ENCODE data around the gene ELP5. TPM values are rescaled to one million over a fixed set of nuclear protein-coding genes. Genes with fewer than 3 reads are reported as not detected.
A peak's percentile ranks its signal among the peaks of the same experiment; 100 is the strongest.
"Not testable (repeated sequence)": the region's sequence is repeated elsewhere in the genome, so short reads cannot be mapped to it uniquely, and the experiment has no call there.

Gene ELP5
- total RNA-seq, 1 donor from 2014 or later = 64.8 TPM

DNA sequence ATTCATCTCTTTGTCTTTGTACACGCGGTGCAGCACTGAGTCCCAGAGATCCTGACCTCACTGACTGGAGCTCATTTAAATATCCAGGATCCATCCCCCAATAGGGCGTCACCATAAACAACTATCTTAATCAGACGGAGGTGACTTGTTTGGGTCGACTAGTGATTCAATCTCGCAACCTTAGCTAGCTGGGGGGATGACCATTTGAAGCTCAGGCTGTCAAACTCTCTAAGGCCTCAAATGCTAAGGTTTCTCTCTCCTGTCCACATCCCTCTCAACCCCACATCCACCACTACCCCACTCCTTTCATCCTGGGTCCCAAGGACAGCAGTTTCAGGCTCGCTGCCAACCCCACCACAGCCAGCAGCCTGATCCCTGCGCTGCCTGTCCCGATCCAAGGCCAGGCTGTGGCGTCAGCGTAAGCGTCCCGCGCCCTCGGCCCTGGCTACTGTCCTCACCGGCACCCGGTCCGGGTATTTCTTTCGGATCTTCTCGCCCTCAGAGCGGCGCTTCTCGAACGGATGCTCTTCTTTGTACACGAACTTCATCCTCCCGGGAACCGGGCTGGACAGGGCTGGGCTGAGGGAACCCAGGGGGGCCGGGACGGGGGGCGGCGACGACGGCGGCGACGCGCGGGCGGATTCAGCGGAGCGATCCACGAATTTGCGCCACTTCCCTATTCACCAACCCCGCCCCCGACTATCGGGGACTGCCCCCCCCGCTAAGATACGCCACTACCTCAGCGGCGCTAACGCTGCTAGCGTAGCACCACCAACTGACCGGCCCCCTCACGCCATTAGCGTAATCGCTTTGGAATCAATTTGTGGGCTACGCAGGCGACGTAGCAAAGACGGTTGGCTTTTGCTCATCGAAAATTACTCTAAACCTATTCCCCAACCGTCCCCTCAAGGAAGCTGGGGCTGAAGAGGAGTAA is 10.0 kb upstream of the ELP5 start, which contains the start of gene GABARAP:
GABARAP (minus strand) TSS at position 667 of the 934 bp plus-strand sequence; CDS start at position 548, 119 bp downstream.
- peaks cover 32% of the 10 kb centered on the region for H3K4me1 Mint-ChIP-seq (ENCODE audit: low read depth)
- H3K27ac Mint-ChIP-seq = peak within 1 kb of the TSS; percentile 95
- peak; percentile 88 for DNase-seq (ENCODE audit: low spot score)
- peaks cover 62% of the 10 kb centered on the region for H3K36me3 Mint-ChIP-seq (ENCODE audit: low read depth)
- H3K9me3 Mint-ChIP-seq = no peaks in the 10 kb centered on the region
- peak within 1 kb of the TSS; percentile 98 for H3K4me3 Mint-ChIP-seq (ENCODE audit: low read depth)
- no peaks in the 10 kb centered on the region for H3K27me3 Mint-ChIP-seq (ENCODE audit: low read depth)
- intact Hi-C loops (cut with micrococcal nuclease) = loop anchor here (1.0 to 2.0 kb wide), 3 partner anchors 10 to 65 kb away; partner anchors contain the start of genes EIF5A, ELP5 and SLC2A4

DNA sequence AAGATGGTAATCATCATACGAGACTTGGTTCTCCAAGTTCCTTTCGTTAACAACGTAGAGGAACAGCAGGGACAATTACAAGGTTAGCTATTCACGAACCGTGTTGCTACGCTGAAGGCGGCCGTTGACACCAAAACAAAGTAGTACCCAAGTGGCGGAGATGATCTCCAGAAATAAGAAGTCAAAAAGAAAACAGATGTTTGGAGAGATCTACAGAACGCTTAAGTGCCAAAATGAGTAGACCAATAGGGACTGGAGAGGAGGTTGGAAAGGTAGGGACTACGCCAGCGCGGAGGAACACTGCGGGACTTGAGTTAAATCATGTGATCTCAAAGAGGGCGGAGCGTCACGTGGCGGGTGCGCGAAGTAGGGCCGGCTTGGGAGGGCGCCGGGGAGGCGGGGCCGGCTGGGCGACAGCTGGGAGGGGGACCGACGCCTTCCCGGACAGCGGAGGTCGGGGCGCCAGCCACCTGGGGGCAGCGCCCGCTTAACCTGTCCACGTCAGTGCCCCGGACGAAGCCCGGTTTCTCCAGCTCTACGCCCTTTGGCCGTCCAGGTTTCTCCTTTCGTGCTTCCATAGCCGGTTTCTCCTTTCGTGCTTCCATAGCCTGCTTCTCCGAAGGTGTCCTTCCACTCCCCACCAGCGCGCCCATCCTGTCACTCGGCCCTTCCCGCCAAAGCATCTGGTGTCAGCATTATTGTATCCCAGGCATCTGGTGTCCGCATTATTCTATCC is 9.1 kb upstream of the ELP5 start:
- intact Hi-C loops (cut with micrococcal nuclease) = loop anchor here (1.0 to 2.0 kb wide), 3 partner anchors 9 to 64 kb away; partner anchors contain the start of genes EIF5A, ELP5 and SLC2A4
- DNase-seq (ENCODE audit: low spot score) = peak; percentile 92
- Mint-ChIP-seq H3K4me3 (ENCODE audit: low read depth) (peak overlapping the region; percentile 98), H3K36me3 (ENCODE audit: low read depth) (peaks cover 58% of the 10 kb centered on the region), H3K9me3 (no peaks in the 10 kb centered on the region), H3K27me3 (ENCODE audit: low read depth) (no peaks in the 10 kb centered on the region), H3K27ac (peak overlapping the region; percentile 95), H3K4me1 (ENCODE audit: low read depth) (peaks cover 29% of the 10 kb centered on the region)

DNA sequence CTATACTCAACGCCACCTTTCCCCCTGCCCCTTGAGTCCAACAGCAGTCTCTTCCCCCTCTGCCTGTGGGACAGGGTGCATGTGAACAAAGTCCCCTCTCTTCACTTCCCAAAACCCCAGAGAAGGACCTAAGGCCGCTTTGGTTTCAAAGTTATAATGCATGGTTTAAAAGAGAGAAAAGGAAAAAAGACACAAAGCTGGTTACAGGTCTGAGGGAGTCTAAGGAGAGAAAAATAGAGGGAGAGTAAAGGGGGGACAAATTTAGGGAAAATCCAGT is 8.6 kb upstream of the ELP5 start:
- no peaks in the 10 kb centered on the region for H3K9me3 Mint-ChIP-seq
- peaks cover 59% of the 10 kb centered on the region for H3K36me3 Mint-ChIP-seq (ENCODE audit: low read depth)
- intact Hi-C loops (cut with micrococcal nuclease) = loop anchor here (2.0 kb wide), 2 partner anchors 37 to 63 kb away; partner anchors contain the start of genes EIF5A and SLC2A4
- DNase-seq (ENCODE audit: low spot score) = no peak
- peak overlapping the region; percentile 76 for H3K4me3 Mint-ChIP-seq (ENCODE audit: low read depth)
- peaks cover 29% of the 10 kb centered on the region for H3K4me1 Mint-ChIP-seq (ENCODE audit: low read depth)
- peak overlapping the region; percentile 28 for H3K27ac Mint-ChIP-seq
- H3K27me3 Mint-ChIP-seq (ENCODE audit: low read depth) = no peaks in the 10 kb centered on the region

DNA sequence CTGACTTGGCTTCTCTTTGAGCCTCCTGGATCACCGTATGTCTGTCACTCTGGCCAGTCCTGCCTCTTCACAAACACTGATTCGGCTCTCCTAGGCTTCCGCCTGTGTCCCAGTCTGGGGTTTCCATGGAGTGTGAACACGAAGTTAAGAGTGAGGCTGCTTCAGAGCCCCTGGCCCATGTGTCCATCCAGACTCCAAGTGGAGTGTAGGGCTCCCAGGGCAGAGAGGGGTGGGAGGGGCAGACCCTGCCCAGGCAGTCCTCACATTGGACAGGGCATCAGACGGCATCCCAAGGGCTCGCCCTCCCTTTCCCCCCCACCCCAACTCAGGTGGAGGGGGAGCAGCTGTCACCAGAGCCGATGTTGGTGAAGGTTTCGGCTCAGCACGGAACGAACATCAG is 8.2 kb upstream of the ELP5 start:
- Mint-ChIP-seq H3K36me3 (ENCODE audit: low read depth) (peaks cover 59% of the 10 kb centered on the region), H3K4me1 (ENCODE audit: low read depth) (peaks cover 32% of the 10 kb centered on the region)
- intact Hi-C loops (cut with micrococcal nuclease) = loop anchor here (2.0 kb wide), 2 partner anchors 37 to 63 kb away; partner anchors contain the start of genes EIF5A and SLC2A4
- not testable (repeated sequence) for DNase-seq (ENCODE audit: low spot score); H3K4me3 Mint-ChIP-seq (ENCODE audit: low read depth); H3K9me3 Mint-ChIP-seq; H3K27ac Mint-ChIP-seq; H3K27me3 Mint-ChIP-seq (ENCODE audit: low read depth)

DNA sequence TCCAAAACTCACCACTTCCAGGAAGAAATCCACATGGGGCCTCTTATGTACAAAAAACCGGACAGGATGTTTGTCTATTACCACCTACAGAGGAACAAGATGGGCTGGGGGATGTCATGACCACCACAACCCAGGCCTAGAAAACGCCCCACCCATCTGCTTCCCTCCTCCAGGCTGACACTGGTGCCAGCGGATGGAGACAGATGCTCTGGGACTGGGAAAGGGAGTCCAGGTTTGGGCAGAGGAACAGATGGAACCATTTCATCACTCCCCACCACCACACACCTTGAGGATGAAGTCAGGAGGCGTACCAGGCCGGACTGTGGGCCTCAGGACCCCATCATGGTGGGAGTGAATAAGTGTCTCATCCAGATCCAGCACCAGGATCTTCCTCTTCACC is 5.2 kb upstream of the ELP5 start:
- Mint-ChIP-seq H3K27ac (no peak overlapping the region), H3K4me3 (ENCODE audit: low read depth) (no peak overlapping the region), H3K27me3 (ENCODE audit: low read depth) (no peaks in the 10 kb centered on the region), H3K36me3 (ENCODE audit: low read depth) (peaks cover 53% of the 10 kb centered on the region), H3K9me3 (no peaks in the 10 kb centered on the region), H3K4me1 (ENCODE audit: low read depth) (peaks cover 30% of the 10 kb centered on the region)
- DNase-seq (ENCODE audit: low spot score) = no peak
- intact Hi-C loops (cut with micrococcal nuclease) = no loop called here

DNA sequence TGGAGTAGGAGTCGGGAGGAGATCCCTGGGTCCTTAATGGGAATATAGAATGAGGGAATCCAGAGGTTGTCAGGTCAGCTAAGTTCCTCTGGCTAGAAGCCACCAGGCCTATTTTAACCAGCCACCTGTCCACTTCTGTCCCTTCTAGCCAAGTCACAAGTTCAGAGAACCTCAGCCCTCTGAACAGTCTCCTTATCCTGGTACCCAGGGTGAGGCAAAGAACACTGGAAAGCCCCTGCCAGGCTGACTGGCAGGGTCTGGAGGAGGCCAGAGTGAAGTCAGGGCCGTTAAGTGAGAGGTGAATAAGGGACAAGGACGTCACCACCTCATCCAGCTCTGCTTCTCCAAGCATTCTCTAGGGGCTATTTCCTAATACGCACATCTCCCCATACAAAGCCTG is 3.2 kb upstream of the ELP5 start:
- peaks cover 53% of the 10 kb centered on the region for H3K36me3 Mint-ChIP-seq (ENCODE audit: low read depth)
- no peak overlapping the region for H3K27ac Mint-ChIP-seq
- DNase-seq (ENCODE audit: low spot score) = no peak
- peak overlapping the region; percentile 92 for H3K4me3 Mint-ChIP-seq (ENCODE audit: low read depth)
- no peaks in the 10 kb centered on the region for H3K9me3 Mint-ChIP-seq
- intact Hi-C loops (cut with micrococcal nuclease) = no loop called here
- peaks cover 29% of the 10 kb centered on the region for H3K4me1 Mint-ChIP-seq (ENCODE audit: low read depth)
- H3K27me3 Mint-ChIP-seq (ENCODE audit: low read depth) = no peaks in the 10 kb centered on the region

DNA sequence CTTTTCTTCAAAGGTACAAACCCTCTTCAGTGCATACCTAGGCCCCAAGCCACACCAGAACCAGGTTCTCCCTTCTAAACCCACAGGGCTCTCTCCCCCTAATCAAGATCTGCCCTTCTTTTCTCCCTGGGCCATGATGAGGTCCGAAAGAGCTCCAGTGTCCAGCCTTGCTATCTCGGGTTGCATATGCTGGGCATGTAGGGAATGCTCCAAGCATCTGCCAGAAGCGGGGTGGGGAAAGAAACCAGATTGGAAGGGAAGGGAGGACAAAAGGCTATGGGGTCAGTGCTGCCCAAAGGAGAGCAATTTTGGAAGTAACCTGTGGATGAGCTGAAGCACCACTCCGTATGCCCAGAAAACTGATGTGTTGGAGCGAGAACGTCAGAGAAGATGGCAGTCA is 2.8 kb upstream of the ELP5 start:
- peaks cover 56% of the 10 kb centered on the region for H3K36me3 Mint-ChIP-seq (ENCODE audit: low read depth)

DNA sequence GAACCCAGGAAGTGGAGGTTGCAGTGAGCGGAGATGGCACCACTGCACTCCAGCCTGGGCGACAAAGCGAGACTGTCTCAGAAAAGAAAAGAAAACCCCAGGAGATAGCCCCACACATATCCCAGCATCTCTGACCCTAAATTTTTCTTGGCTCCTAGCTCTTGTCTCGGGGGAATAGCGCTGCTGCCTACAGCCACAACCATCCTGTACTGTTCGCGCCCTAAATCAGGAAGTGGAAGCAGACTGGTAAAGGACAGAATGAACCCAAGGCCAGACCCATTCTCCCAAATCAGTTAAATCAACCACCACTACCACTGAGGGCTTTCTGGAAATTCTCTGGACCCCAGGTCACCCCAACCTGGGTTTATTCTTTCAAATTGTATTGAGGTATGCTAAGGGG is 2.2 kb upstream of the ELP5 start:
- Mint-ChIP-seq H3K36me3 (ENCODE audit: low read depth) (peaks cover 56% of the 10 kb centered on the region), H3K4me1 (ENCODE audit: low read depth) (peaks cover 35% of the 10 kb centered on the region), H3K9me3 (no peaks in the 10 kb centered on the region), H3K27ac (no peak overlapping the region), H3K27me3 (ENCODE audit: low read depth) (no peaks in the 10 kb centered on the region), H3K4me3 (ENCODE audit: low read depth) (peak overlapping the region; percentile 92)
- DNase-seq (ENCODE audit: low spot score) = no peak
- intact Hi-C loops (cut with micrococcal nuclease) = no loop called here

More for the DNA sequence above, 2.8 kb upstream of the ELP5 start:
- Mint-ChIP-seq H3K4me1 (ENCODE audit: low read depth) (peaks cover 31% of the 10 kb centered on the region), H3K27ac (peak overlapping the region; percentile 10), H3K4me3 (ENCODE audit: low read depth) (peak overlapping the region; percentile 92), H3K27me3 (ENCODE audit: low read depth) (no peaks in the 10 kb centered on the region), H3K9me3 (no peaks in the 10 kb centered on the region)
- no peak for DNase-seq (ENCODE audit: low spot score)
- intact Hi-C loops (cut with micrococcal nuclease) = no loop called here

DNA sequence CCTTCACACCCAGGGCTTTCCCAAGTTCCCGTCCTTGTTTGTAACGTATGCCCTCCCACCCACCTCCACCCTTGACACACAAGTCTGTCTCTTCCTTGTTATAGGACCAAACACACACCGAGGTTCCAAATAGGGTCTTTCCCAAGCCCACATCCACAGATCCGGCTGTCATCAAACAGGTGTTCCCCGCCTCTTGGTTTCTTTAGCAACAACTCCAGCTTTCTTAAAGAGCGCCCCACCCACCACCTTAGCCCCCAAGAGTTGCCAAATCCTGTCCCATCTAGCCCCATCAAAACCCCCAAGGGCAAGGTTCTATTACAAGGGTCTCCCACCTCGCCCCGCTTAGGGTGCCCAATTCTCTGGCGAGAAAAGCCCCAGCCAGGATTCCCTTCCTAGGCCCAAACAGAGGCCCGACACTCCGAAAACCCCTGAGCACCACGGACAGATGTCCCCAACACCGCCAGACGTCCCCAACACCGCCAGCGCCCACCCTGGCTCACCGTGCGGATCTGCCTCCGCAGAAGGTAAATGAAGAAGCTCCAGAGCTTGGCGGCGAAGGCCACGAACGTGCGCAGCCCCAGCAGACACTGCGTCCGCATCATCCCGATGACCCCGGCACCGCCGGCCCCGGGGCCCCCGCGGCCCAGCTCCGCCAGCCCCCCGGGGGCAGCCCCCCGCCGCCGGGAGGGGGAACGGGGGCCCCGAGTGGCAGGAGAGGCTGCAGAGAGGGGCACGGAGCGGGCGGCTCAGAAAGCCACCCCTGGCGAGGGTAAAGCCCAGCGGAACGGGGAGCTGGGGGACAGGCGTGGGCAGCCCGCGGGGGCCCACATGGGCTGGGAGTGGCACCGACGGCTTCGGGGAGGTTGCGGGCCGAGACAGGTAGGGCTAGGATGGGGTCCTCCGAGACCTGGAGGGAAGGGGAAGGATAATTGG is 1.1 kb upstream of the ELP5 start:
- peak overlapping the region; percentile 92 for H3K4me3 Mint-ChIP-seq (ENCODE audit: low read depth)
- DNase-seq (ENCODE audit: low spot score) = no peak
- intact Hi-C loops (cut with micrococcal nuclease) = no loop called here
- H3K36me3 Mint-ChIP-seq (ENCODE audit: low read depth) = peaks cover 54% of the 10 kb centered on the region
- no peaks in the 10 kb centered on the region for H3K9me3 Mint-ChIP-seq
- H3K4me1 Mint-ChIP-seq (ENCODE audit: low read depth) = peaks cover 36% of the 10 kb centered on the region
- peak overlapping the region; percentile 87 for H3K27ac Mint-ChIP-seq
- no peaks in the 10 kb centered on the region for H3K27me3 Mint-ChIP-seq (ENCODE audit: low read depth)

DNA sequence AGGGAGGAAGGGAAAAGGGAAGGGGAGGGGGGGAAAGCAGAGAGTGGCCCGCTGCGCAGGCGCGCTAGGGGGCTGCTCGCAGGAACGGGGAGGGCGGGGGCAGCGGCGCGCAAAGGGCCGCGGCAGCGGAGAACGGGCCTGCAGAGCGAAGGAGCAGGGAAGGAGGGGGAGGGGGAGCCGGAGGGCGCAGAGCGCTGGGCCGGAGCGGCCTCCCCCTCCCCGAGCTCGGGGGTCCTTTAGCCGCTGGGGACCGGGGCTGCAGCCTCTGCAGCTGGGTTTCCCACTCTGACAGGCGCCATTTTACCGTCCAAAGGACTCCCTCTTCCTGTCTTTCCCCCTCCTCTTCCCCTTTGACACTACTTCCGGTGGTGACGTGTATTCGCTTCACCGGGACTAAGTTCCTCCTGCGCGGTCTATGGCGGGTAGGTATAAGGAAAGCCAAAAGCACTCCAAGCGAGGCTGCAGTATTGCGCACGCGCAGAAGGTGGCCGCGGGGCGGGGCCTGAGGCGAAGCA is 297 bp upstream of the ELP5 start, which contains the start of gene CTDNEP1:
CTDNEP1 (minus strand) TSS at position 74 of the 515 bp plus-strand sequence. CDS start 438 bp downstream, outside the sequence.
- Mint-ChIP-seq H3K4me1 (ENCODE audit: low read depth) (peaks cover 33% of the 10 kb centered on the region), H3K9me3 (no peaks in the 10 kb centered on the region), H3K27ac (peak within 1 kb of the TSS; percentile 98), H3K27me3 (ENCODE audit: low read depth) (no peaks in the 10 kb centered on the region), H3K4me3 (ENCODE audit: low read depth) (peak within 1 kb of the TSS; percentile 92), H3K36me3 (ENCODE audit: low read depth) (peaks cover 52% of the 10 kb centered on the region)
- intact Hi-C loops (cut with micrococcal nuclease) = loop anchor here (1.0 to 2.0 kb wide), 5 partner anchors 9 to 232 kb away; partner anchors contain the start of genes EIF5A, GABARAP and SLC2A4
- peak; percentile 98 for DNase-seq (ENCODE audit: low spot score)

DNA sequence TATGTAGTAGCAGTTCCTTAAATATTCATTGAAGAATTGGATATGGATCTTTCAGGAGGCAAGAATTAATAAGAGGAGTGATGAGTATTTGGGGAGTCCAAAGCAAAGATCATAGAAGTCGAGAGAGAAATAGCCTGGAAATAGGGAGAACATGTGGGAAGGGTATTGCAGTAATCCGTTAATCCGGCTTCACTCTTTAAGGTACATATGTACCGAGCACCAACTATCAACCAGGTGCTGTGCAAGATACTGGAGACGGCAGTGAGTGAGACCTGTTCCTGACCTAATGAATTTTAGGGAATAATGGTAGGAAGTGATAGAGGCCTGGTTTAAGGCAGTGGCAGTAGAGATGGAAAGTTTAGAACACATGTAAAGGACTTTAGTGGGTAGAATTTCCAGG is 1.1 kb downstream of the ELP5 start:
- H3K9me3 Mint-ChIP-seq = no peaks in the 10 kb centered on the region
- no peaks in the 10 kb centered on the region for H3K27me3 Mint-ChIP-seq (ENCODE audit: low read depth)
- no peak for DNase-seq (ENCODE audit: low spot score)
- H3K27ac Mint-ChIP-seq = peak overlapping the region; percentile 98
- H3K36me3 Mint-ChIP-seq (ENCODE audit: low read depth) = peaks cover 55% of the 10 kb centered on the region
- peak overlapping the region; percentile 92 for H3K4me3 Mint-ChIP-seq (ENCODE audit: low read depth)
- peaks cover 33% of the 10 kb centered on the region for H3K4me1 Mint-ChIP-seq (ENCODE audit: low read depth)
- intact Hi-C loops (cut with micrococcal nuclease) = loop anchor here (2.0 kb wide), 1 partner anchor 44 kb away; no protein-coding TSS in a partner anchor
